Activated T-cell treated with anti-CD3 and anti-CD28 coated beads for 24 hours (primary cell): ENCODE measurements around the gene SLC13A2.

Experiments used
- DNase-seq: peaks from one replicate; pipeline ENCODE4 v3.0.0-alpha.2; 2020; ENCODE audit warnings: low read depth

SLC13A2 gene

DNA sequence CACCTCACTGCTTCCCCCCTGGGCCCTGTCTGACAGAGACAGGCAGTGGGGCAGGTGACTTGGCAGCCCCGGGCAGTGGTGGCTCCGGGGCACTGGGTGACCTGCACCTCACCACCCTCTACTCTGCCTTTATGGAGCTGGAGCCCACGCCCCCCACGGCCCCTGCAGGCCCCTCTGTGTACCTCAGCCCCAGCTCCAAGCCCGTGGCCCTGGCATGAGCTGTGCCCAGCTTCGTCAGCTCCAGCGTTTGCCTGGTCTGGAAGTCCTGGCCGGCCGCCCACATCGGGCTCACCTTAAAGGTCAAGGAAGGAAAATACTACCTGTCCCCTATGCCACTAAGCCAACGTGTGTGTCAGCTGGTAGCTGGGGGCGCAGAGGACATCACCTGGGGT lies 63.8 kb downstream of the SLC13A2 start:
- DNase-seq: no peak

DNA sequence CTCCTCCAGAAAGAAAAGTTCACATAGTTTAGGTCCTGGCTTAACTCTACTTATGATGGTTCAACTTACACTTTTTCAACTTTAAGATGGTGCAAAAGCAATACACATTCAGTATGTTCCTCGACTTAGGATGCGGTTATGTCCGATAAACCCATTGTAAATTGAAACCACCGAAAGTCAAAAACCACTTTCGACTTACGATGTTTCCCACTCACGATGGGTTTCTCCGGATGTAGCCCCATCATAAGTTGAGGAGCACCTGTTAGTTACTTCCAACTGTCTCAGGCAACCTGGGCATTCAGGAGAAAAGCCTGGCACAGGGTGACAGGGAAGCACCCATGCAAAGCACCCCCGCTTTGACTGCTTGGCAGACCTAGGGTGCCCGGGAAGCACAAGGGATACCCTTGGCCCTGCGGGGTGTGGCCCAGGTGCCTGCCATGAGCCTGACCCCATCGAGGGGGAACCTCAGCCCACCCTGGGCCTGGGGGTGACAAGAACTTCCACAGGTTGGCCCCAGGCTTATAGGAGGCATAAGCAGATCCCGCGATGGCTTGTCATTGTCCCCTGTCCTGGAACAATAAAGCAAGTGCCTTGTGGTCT lies 65.0 kb downstream of the SLC13A2 start:
- no peak for DNase-seq

DNA sequence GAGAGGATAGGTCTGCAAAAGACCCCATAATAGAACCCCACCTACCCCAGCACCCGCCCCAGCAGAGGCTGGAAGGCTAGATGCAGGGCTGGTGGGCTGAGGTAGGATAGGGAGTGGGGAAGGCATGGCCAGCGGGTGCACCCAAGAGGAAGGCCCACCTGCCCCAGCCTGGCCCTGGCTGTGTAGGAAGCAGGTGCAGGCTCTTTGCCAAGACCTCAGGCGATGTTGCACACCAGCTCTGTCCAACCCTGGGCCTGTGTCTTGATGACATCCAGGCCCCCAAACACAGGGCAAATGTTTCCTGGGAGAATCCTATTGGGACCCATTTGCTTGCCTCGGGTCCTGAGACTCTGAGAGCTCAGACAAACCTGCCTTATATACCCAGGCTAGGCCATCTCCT lies 66.8 kb downstream of the SLC13A2 start:
- DNase-seq: no peak

DNA sequence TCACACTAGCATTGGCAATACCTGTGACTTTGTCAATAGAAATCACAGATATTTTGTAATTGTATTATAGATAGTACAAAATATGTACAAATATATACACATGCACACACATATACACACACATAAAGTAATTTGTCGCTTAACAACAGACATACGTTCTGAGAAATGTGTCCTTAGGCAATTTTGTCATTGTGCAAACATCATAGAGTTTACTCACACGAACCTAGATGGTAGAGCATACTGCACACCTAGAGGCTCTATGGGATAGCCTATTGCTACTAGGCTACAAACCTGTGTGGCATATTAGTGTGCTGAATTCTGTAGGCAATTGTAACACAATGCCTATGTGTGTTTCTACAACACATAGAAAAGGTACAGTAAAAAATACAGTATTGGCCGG lies 68.0 kb downstream of the SLC13A2 start:
- DNase-seq: no peak

DNA sequence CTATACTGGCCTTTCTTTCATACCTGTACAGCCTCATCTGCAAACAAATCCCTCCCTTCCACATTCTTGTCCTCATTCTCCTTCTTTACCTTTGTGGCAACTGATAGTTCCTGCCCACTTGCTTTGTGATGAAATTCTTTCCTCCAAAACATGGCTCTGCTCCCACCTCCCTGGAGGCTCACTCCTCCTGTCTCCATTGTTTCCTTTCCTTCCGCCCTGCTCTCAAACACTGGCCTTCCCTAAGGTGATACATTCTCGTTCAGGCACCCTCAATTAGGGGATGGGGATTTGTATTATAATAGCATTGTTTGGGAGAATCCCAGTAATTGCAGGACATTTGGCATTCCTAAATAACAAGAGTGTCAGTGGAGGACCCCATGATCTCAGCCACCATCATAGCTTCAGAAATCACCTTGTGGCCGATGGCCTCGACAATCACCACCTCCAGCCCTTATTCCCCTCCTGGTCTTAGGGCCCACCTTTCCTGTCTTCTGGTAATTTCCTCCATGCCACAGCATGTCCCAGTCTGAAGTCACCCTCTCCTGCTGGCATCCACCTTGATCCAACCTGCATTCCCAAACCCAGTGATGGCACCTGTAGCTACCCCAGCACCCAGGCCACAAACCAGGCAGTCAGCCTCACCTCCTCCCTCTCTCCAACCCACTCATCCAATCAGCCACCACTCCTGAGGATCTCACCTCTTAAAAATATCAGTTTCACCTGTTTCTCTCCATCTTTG lies 71.1 kb downstream of the SLC13A2 start:
- no peak for DNase-seq

DNA sequence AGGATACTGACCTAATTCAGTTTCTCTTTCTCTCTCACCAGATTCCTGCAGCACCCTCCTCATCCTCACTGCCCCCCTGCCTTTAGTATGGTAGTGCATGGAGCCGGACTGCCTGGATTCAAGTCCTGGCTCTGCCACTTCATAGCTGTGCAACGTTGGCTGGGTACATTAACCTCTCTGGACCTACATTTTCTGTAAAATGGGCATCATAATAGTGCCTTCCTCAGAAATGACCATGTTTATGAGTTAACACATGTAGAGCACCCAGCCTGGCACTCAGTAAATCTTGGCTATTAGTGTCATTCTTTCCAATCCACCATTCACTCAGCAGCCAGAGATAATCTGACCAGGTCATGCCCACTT lies 71.7 kb downstream of the SLC13A2 start:
- DNase-seq: no peak

DNA sequence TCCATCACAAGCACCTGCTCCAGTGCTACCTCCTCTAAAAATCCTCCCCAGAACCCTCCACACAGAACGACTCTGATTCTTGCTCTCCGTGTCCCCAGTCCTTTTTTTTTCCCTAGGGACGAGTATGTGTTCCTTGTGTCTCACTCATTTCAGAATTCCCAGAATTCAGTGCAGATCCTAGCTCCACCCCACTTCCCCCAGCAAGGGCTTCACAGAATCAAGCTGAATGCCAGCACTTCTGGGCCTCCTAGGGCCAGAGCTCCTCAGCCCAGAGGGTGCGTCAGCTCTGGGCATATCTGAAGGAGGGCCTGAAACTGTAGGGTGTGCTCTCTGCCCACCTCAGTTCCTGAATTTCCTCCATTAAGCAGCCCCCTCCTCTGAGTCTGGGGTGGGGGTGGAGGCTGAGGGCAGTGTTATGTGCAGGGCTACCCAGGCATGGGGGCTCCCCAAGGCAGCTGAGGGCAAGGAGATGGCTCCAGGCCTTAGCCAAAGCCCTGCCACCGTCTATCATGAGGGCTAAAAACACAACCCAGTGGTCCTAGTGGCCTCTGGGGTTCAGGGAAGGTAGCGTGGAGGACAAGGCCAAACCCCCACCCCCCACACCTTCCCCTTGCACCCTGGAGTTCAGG lies 72.5 kb downstream of the SLC13A2 start:
- DNase-seq: no peak

DNA sequence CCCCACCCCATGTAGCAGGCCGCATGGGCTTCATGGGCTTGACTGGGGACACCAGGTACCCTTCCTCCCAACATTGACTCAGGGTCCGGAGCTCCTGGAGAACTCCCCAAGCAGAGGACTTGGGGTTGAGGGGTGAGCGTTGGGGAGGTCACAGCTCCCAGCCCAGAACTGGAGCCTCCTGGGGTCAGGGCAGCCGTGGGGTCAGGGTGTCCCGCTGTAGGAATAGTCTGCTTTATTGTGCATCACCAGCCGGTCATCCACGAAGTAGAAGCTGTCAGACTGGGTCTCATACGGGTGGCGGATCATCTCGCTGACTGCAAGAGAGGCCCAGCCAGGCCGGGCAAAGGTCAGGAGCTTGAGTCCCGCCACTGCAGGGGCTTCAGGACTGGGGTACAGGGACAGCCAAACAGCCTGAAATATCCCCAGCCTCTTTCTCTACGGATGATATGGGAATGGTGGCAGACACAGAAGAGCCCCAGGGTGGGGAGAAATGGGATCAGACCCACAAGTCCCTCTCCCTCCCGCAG lies 73.7 kb downstream of the SLC13A2 start:
- DNase-seq: no peak
